Peyer's patch (tissue), 4 donors: ENCODE results near the gene NUDCD3.

Experiments
- CTCF ChIP-seq, 6 experiments: fragments of 450-650 bp in 4 of 6; fragments of 200-600 bp in 2 of 6; sonication (generic) in 1 of 6; IDR thresholded peaks; one replicate each; pipeline ENCODE4 v1.5.1; 2017 to 2019; ENCODE audit warnings: antibody characterized with exemption in 6 of 6, mild to moderate bottlenecking in 3 of 6, moderate library complexity in 1 of 6
- POLR2A ChIP-seq, 2 donors: fragments of 450-650 bp; IDR thresholded peaks; one replicate each; pipeline ENCODE4 v1.5.1; 2017; ENCODE audit warnings: antibody characterized with exemption in 2 of 2, mild to moderate bottlenecking in 2 of 2, moderate library complexity in 2 of 2

GRCh38 chr7:44490351-44491200, at the start of gene NUDCD3:
- TF ChIP-seq POLR2A (IDR thresholded peaks at IDR 0.05), result peak; percentile 36 to 47
- TF ChIP-seq CTCF (IDR thresholded peaks at IDR 0.05), result peak in 1 of 6 experiments; percentile 1
